ENCODE data around the gene SDK2. TPM values are rescaled to one million over a fixed set of nuclear protein-coding genes. Genes with fewer than 3 reads are reported as not detected.
A peak's percentile ranks its signal among the peaks of the same experiment; 100 is the strongest.
"Not testable (repeated sequence)": the region's sequence is repeated elsewhere in the genome, so short reads cannot be mapped to it uniquely, and the experiment has no call there.

The SDK2 gene
- polyA plus RNA-seq, 3 donors, result 0.01 TPM; not detected in 2

DNA sequence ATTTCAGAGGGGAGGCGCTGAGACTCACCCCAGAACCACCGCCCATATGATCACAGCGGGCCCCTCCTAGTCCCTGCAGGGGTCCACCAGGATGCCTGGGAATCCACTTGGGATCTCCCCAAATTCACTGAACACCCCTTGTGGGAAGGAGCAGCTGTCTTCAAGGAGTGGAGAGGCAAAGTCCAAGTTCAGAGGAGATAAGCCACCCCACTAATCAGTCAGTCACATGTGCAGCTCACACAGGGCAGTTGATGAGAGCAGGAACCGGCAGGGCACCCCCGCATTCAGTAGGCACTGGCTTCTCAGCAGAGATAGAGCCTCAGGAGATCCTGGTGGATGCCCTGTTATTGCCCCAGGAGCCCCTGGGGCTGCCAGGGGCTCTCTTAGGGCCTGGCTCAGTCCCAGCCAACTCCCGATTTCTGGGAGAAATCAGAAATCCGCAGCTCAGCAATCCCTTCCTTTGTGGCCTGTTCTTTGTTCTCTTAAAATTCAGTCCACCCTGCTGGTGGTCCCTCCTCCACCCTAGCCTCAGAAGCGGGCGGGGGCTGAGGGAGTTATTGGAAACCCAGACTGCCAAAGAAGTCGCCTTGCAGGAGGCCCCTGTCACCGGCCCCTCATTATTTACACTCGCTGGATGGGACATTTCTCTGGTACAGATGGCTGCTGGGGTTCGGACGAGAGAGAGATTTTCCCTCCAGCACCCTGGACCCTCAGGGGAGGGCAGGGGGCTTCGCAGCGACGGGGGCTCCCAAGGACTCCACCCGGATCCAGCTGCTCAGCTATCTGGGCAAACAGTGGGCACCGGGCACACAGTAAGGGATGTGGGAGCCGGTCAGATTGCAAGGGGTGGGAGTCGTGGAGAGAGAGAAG, 334.3 kb downstream of the SDK2 start:
- Histone ChIP-seq H3K4me2 (replicated peaks; ENCODE audit: extremely low read depth, low read length, poor library complexity, severe bottlenecking) (peak overlapping the region; percentile 99), H2AFZ (ENCODE audit: insufficient read depth, low read depth, low read length, poor library complexity, severe bottlenecking) (peak overlapping the region; percentile 92), H4K20me1 (ENCODE audit: insufficient read depth, low read length) (peaks cover 30% of the 10 kb centered on the region), H3K79me2 (ENCODE audit: insufficient read depth, low read length) (peaks cover 52% of the 10 kb centered on the region), H3K36me3 (replicated peaks in 1 of 2; ENCODE audit: control insufficient read depth in 1 of 2, insufficient read depth in 2 of 2, low read length in 2 of 2) (no peaks in the 10 kb centered on the region), H3K9me3 (replicated peaks in 1 of 2; ENCODE audit: control insufficient read depth in 1 of 2, insufficient read depth in 1 of 2, low read length in 2 of 2) (no peaks in the 10 kb centered on the region), H3K27me3 (ENCODE audit: control insufficient read depth in 2 of 2, insufficient read depth in 2 of 2, low read length in 2 of 2) (no peaks in the 10 kb centered on the region), H3K27ac (ENCODE audit: low read depth in 1 of 2, low read length in 2 of 2) (peak overlapping the region in 1 of 2 donors; percentile 85), H3K4me3 (replicated peaks in 1 of 3; ENCODE audit: low read depth in 2 of 3, low read length in 3 of 3) (peak overlapping the region; percentile 64 to 99 (median 99)), H3K9ac (ENCODE audit: insufficient read depth, low read length, poor library complexity, severe bottlenecking) (peak overlapping the region; percentile 84), H3K4me1 (ENCODE audit: control insufficient read depth in 1 of 2, insufficient read depth in 2 of 2, low read length in 2 of 2) (peaks cover 39 to 58% of the 10 kb centered on the region in 2 donors)
- peaks cover 0 to 3% of the 10 kb centered on the region in 2 donors for H3K36me3 Mint-ChIP-seq
- 12% methylated on average over 13 of the region's 21 CpGs for WGBS (ENCODE audit: insufficient coverage)
- H3K9me3 Mint-ChIP-seq, result no peaks in the 10 kb centered on the region
- intact Hi-C loops (cut with micrococcal nuclease), result loop anchor here in 1 of 2 donors (5.0 kb wide), 1 partner anchor 57 kb away; no protein-coding TSS in a partner anchor
- H3K4me3 Mint-ChIP-seq, result peak overlapping the region; percentile 89 to 91
- H3K4me1 Mint-ChIP-seq, result peaks cover 52% of the 10 kb centered on the region
- TF ChIP-seq, protein P1, sequence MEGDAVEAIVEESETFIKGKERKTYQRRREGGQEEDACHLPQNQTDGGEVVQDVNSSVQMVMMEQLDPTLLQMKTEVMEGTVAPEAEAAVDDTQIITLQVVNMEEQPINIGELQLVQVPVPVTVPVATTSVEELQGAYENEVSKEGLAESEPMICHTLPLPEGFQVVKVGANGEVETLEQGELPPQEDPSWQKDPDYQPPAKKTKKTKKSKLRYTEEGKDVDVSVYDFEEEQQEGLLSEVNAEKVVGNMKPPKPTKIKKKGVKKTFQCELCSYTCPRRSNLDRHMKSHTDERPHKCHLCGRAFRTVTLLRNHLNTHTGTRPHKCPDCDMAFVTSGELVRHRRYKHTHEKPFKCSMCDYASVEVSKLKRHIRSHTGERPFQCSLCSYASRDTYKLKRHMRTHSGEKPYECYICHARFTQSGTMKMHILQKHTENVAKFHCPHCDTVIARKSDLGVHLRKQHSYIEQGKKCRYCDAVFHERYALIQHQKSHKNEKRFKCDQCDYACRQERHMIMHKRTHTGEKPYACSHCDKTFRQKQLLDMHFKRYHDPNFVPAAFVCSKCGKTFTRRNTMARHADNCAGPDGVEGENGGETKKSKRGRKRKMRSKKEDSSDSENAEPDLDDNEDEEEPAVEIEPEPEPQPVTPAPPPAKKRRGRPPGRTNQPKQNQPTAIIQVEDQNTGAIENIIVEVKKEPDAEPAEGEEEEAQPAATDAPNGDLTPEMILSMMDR (IDR thresholded peaks at IDR 0.05), result no peak
- DNase-seq, result no peak
- peak overlapping the region; percentile 82 to 94 (median 88) for H3K27ac Mint-ChIP-seq
- H3K27me3 Mint-ChIP-seq (ENCODE audit: low read depth in 3 of 3), result peaks cover 0 to 3% (median 0%) of the 10 kb centered on the region in 3 donors

DNA sequence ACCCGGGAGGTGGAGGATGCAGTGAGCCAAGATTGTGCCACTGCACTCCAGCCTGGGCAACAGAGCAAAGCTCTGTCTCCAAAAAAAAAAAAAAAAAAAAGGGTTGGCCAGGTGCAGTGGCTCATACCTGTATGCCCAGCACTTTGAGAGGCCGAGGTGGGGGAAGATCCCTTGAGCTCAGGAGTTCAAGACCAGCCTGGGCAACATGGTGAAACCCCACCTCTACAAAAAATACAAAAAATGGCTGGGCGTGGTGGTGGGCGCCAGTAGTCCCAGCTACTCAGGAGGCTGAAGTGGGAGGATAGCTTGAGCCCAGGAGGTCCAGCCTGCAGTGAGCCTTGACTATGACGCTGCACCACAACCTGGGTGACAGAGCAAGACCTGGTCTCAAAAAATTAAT, 335.3 kb downstream of the SDK2 start:
- H3K9me3 ChIP-seq (replicated peaks in 1 of 2; ENCODE audit: control insufficient read depth in 1 of 2, insufficient read depth in 1 of 2, low read length in 2 of 2); H3K9ac ChIP-seq (ENCODE audit: insufficient read depth, low read length, poor library complexity, severe bottlenecking); H3K4me3 Mint-ChIP-seq; H3K4me2 ChIP-seq (replicated peaks; ENCODE audit: extremely low read depth, low read length, poor library complexity, severe bottlenecking); intact Hi-C loops (cut with micrococcal nuclease); DNase-seq; H3K27me3 ChIP-seq (ENCODE audit: control insufficient read depth in 2 of 2, insufficient read depth in 2 of 2, low read length in 2 of 2); H3K9me3 Mint-ChIP-seq; H3K4me3 ChIP-seq (replicated peaks in 1 of 3; ENCODE audit: low read depth in 2 of 3, low read length in 3 of 3); H3K27me3 Mint-ChIP-seq (ENCODE audit: low read depth in 3 of 3); H3K36me3 ChIP-seq (replicated peaks in 1 of 2; ENCODE audit: control insufficient read depth in 1 of 2, insufficient read depth in 2 of 2, low read length in 2 of 2); H3K36me3 Mint-ChIP-seq; H3K27ac ChIP-seq (ENCODE audit: low read depth in 1 of 2, low read length in 2 of 2); H2AFZ ChIP-seq (ENCODE audit: insufficient read depth, low read depth, low read length, poor library complexity, severe bottlenecking): not testable (repeated sequence)
- Histone ChIP-seq H3K79me2 (ENCODE audit: insufficient read depth, low read length) (peaks cover 57% of the 10 kb centered on the region), H3K4me1 (ENCODE audit: control insufficient read depth in 1 of 2, insufficient read depth in 2 of 2, low read length in 2 of 2) (peaks cover 43 to 63% of the 10 kb centered on the region in 2 donors), H4K20me1 (ENCODE audit: insufficient read depth, low read length) (peaks cover 31% of the 10 kb centered on the region)
- peak overlapping the region in 1 of 7 donors; percentile 45 for H3K27ac Mint-ChIP-seq
- WGBS (ENCODE audit: insufficient coverage), result 100% methylated on average over 1 of the region's 5 CpGs
- H3K4me1 Mint-ChIP-seq, result peaks cover 59% of the 10 kb centered on the region
